NK-92 (cell line): ENCODE data around the gene RIPK1.
"Not testable (repeated sequence)": the region's sequence is repeated elsewhere in the genome, so short reads cannot be mapped to it uniquely, and the experiment has no call there.

Experiments
- DNase-seq: peaks from one replicate; lab custom pipeline; 2025; ENCODE audit not compliant: unreplicated experiment; lab: John Stamatoyannopoulos, UW

Gene RIPK1

DNA sequence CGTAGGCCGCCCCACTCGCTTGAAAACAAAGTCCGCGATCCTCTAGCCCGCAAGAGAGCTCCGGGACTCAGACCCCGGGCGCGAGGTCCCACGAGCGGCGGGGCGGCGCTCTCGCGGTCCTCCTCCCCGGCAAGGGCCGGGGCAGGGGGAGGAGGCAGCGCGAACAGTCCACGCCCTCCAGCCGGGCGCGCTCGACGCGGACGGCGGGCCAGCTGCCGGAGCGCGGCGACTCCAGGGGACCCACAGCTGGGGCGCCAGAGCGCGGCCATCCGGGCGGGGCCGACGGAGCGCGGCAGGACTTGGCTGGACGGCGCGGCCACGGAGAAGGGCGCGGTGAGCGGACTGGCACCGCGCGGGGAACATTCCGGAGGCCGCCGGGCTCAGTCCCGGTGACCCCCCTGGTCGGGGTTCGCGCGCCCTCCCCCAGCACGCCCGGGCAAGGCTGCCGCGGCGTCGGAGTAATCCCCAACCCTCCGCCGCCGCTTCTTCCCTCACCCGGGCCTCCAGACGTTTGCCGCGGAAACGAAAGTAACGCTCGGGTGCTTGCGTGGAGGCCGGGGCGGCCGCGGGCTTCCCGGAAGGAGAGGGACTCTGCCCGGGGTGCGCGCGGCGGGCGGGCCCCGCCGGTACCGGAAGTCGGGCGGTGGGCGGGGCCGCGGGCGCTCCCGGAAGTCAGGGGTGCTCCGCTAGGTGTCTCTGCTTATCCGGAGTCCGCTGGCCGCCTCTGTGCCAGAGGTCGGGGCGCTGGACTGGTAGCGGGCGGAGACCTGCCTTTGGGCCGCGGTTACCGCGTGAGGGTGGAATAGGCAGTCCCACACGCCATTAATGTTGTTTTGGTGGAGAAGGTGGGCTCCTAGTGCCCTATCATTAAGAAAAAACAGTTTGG lies at the start of gene RIPK1:
Gene RIPK1, plus strand, starts transcription at position 166 of the 886 bp plus-strand sequence. CDS start 8,330 bp downstream, outside the sequence.
- DNase-seq = peak; percentile 40

DNA sequence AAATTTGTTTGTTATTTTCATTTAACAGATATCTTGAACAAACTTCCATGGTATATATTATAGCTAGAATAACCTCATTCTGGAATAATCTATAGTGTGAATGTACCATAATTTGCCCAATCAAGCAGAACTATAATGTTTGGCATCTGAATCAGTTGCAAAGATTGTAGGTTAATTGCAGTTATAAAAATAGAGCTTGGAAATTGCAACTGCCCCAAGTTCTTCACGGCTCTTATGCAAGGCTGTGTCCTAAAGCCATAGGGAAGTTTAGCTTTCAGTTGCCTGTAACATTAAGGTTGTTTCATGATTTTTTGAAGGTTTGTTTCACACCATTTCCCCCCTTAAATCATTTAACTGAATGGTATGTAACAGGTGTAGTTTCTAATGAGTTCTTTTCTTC lies 49.2 kb upstream of the RIPK1 start:
- DNase-seq = no peak

- DNase-seq = no peak
These were observed 48.5 kb upstream of the RIPK1 start for GRCh38 chr6:3019749-3020320.

DNA sequence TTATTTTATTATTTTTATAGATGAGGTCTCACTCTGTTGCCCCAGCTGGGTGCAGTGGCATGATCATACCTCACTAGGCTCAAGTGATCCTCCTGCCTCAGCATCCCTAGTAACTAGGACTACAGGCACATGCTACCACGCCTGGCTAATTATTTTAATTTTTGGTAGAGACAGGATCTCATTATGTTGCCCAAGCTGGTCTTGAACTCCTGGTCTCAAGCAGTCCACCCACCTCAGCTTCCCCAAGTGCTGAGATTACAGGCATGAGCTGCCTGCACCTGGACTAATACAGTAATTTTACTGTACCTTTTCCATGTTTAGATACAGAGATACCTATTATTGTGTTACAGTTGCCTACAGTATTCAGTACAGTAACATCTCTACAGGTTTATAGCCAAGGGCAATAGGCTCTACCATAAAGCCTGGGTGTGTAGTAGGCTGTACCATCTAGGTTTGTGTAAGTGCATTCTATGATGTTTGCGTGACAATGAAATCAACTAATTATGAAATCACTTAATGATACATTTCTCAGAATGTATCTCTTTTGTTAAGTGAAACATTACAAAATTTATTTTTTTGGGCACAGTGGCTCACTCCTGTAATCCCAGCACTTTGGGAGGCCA lies 47.2 kb upstream of the RIPK1 start:
- not testable (repeated sequence) for DNase-seq

DNA sequence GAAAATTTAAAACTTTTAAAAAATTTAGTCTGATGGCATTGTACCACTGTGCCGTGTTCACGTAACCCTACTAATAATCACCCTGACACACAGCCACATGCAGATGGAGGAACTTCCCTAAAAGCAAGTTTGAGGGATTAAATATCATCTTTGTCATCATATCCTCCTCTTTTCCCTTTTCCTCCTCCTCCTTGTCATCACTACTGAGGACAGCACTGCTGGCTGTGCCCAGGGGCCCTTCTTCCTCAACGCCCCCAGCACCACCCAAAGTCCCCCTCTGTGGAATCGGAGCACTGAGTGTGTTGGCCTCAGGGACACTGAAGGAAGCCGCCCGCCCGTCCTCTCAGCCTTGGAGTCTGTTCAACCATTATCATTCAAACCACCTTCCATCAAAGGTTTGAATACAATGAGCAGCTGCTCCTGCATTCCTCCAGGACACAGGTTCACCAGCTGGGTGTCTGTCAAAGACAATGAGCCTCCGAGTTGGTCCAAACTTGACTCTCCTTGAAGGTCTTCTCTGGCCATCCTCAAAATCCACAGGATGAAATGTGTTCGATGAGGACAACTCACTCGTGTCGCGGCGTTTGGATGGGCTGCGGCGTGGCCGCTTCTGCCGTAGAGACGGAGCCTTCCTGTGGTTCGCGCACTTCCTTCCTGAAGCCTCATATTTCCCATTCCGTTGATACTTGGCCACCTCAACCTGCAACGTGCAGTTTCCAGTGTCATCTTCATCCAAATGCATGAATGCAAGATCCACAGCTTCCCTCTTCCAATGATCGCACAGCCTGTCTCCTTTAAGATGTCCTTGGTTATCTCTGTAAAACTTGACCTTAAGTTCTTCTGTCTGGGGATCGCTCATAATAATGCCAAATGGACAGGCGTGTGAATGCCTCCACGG lies 45.3 kb upstream of the RIPK1 start:
- DNase-seq = no peak

DNA sequence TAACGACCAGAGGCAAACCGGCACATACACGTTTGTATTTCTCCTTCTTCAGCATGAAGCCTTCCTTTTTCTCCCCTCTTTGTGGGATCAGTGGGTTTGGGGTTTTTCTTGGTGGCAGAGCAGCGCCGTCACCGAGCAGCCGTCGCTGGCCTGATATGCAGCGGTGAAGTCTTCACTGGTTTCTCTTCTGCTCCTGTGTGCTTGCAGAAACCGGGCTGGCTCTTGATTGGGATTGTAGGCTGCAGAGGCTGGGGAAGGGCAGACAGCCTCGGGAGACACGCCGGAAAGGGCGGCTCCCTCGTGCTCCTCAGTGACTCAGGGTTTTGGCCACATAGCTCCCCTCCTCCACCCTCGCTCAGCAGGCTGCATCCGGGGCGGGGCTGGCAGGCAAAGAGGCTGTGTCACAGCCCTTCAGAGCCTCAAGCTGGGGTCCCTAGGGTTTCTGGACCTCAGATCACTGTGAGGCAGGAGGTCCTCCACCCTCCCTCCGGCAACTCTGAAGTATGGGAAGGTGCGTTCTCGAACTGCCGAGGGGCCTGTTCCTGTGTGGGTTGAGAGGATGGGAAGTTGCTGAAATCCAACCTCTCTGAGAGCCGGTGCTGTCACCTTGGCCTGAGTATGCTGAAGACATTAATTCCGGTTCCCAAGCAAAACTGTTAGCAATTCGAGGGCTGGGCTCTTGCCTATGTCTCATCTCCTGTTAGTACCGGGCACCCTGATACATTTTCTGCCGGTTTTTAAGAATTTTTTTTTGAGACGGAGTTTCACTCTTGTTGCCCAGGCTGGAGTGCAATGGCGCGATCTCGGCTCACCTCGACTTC lies 44.4 kb upstream of the RIPK1 start:
- DNase-seq = no peak

GRCh38 chr6:3026791-3027626 lies 41.3 kb upstream of the RIPK1 start:
- DNase-seq = no peak

DNA sequence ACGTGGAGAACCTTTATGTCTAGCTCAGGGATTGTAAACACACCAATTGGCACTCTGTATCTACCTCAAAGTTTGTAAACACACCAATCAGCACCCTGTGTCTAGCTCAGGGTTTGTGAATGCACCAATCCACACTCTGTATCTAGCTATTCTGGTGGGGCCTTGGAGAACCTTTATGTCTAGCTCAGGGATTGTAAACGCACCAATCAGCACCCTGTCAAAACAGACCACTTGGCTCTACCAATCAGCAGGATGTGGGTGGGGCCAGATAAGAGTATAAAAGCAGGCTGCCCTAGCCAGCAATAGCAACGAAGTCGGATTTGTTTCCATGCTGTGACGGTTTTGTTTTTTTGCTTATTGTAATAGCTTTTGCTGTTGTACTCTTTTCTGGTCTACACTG lies 40.1 kb upstream of the RIPK1 start:
- DNase-seq = not testable (repeated sequence)

GRCh38 chr6:3031857-3032640 lies 36.2 kb upstream of the RIPK1 start:
- no peak for DNase-seq

DNA sequence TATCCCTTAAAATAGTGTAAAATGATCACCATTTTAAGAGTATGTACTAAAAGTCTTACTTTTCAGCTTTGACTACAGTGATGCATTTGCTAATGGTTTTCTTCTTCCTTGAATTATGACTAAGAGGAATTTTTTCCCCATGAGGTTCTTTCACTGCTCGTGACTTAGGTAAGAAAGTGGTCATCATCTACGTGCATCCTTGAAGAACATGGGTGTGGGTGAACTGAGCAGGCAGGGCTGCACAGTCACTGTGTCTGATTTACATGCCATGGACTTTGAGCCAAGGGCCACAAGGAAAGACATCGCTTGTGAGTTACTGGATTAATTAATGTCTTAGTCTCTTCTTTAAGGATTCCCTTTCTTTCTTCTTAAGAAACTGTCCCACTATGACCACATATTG lies 35.3 kb upstream of the RIPK1 start:
- no peak for DNase-seq

- DNase-seq = no peak
These were observed 34.6 kb upstream of the RIPK1 start for GRCh38 chr6:3033652-3034051.

GRCh38 chr6:3035397-3035796 lies 32.9 kb upstream of the RIPK1 start:
- no peak for DNase-seq

DNA sequence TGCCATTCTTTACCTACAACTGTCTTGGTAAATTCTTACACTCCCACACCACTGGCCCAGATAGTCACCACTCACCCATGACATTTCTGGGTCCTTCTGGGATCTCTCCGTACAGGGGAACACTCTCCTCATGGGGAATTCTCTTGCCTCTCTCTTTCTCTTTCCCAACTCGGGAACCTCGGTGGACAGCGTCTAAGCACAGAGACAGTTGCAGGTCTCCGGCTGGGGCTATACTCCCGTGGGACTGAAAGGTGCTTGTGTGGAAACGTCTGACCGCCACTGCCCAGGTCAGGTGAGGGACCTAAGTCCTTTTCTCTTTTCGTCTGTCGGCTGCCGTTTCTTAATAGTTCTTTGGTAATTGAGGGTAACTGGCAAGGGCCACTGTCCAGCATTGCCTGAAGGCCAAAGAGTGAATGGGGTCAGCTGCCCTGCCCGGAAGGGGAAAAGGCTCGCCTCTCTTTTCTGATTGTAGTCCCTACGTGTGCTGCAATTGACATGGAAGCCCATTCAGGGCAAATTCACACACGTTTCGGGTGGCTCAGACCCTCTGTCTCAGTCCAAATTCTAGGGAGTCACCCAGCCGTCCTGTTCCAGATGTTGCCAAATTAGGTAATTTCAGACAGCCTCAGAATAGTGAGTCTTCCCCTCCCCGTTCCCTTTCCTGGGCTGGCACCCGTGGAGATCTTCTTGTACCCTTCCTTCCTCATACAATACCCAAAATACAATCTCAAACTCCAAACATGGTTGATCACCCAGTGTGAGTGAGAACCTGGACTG lies 31.2 kb upstream of the RIPK1 start:
- DNase-seq = no peak

- no peak for DNase-seq
These were observed 30.5 kb upstream of the RIPK1 start for GRCh38 chr6:3037638-3038365.

- DNase-seq = no peak
These were observed 28.9 kb upstream of the RIPK1 start for GRCh38 chr6:3039384-3039783.

DNA sequence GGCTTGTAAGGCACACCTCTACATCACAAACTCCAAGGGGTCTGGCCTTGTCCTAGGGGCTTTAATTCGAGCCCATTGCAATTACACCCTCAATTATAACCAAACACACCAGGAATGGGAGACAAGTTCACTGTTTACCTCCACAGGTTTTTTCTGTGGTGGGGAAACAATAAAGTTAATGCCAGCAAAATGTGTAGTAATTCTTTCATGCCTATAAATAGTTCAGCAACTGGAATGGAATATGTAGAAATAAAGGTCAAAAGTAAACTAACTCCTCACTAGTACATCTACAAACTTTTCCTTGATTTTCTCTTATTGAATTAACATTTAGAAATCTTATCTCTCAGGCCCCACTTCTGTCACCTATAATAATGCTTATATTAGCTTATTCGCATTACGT lies 27.1 kb upstream of the RIPK1 start:
- no peak for DNase-seq

DNA sequence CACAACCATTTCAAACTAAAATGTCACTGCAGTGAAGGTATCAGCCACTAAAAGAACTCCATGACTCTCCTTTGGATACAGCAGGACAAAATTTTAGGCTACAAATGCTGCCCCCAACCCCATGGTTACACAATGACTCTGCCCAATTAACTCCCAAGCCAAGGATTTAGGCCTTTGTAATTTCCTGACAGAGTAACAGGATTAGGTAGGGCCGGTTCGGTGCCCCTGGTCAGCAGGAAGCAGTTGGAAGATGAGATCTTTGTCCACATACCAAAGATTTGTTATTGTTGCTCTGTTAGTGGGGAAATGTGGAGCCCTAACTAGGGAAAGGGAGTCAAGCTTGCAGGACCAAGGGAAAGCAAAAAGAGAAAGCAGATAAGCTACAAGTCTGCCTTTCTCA lies 26.7 kb upstream of the RIPK1 start:
- DNase-seq = no peak
